OCI-LY1 (cell line): Measurements from ENCODE around the gene RRAGC.

ENCODE experiments used
- H2AFZ ChIP-seq: fragments of 200-600 bp; sonication (generic), shearing (Covaris generic); 2 replicates; pipeline ENCODE4 v1.6.0; 2014; ENCODE audit warnings: antibody characterized with exemption, mild to moderate bottlenecking, low read length
- H3F3A ChIP-seq: fragments of 200-600 bp; sonication (generic), shearing (Covaris generic); 2 replicates; pipeline ENCODE4 v1.6.0; 2014; ENCODE audit warnings: mild to moderate bottlenecking, antibody characterized with exemption, low read length, moderate library complexity; ENCODE audit not compliant: insufficient read depth
- H3K27ac ChIP-seq: fragments of 200-600 bp; sonication (generic); 2 replicates; pipeline ENCODE4 v1.5.1; 2014; ENCODE audit warnings: low read length, mixed run types, mild to moderate bottlenecking, low read depth; ENCODE audit not compliant: poor library complexity, severe bottlenecking
- H3K27me3 ChIP-seq: fragments of 200-600 bp; sonication (generic); 2 replicates; pipeline ENCODE4 v1.6.0; 2014; ENCODE audit warnings: antibody characterized with exemption, mild to moderate bottlenecking, low read length, moderate library complexity; ENCODE audit not compliant: insufficient read depth
- H3K36me3 ChIP-seq: fragments of 200-600 bp; sonication (generic); 2 replicates; pipeline ENCODE4 v1.6.1; 2014; ENCODE audit warnings: mild to moderate bottlenecking, antibody characterized with exemption, low read length, moderate library complexity, mixed read lengths; ENCODE audit not compliant: insufficient read depth
- H3K4me1 ChIP-seq: fragments of 200-600 bp; sonication (generic); 2 replicates; pipeline ENCODE4 v1.5.1; 2014; ENCODE audit warnings: mild to moderate bottlenecking, low read length, moderate library complexity; ENCODE audit not compliant: insufficient read depth, severe bottlenecking
- H3K4me2 ChIP-seq: fragments of 200-600 bp; sonication (generic), shearing (Covaris generic); 2 replicates; pipeline ENCODE4 v1.6.1; 2014; ENCODE audit warnings: low read length
- H3K4me3 ChIP-seq: fragments of 200-600 bp; sonication (generic); 2 replicates; pipeline ENCODE4 v1.5.1; 2014; ENCODE audit warnings: low read length, low read depth, mild to moderate bottlenecking, mixed read lengths; ENCODE audit not compliant: poor library complexity, severe bottlenecking
- H3K79me2 ChIP-seq: fragments of 200-600 bp; shearing (Covaris generic); 2 replicates; pipeline ENCODE4 v1.6.1; 2016; ENCODE audit warnings: mixed run types, low read length, mixed read lengths; ENCODE audit not compliant: insufficient read depth
- H3K9ac ChIP-seq: fragments of 200-600 bp; sonication (generic), shearing (Covaris generic); 2 replicates; pipeline ENCODE4 v1.6.1; 2014; ENCODE audit warnings: mild to moderate bottlenecking, low read length, mixed read lengths
- H3K9me2 ChIP-seq: fragments of 200-600 bp; sonication (generic), shearing (Covaris generic); 2 replicates; pipeline ENCODE4 v1.6.1; 2014; ENCODE audit warnings: low read depth, mild to moderate bottlenecking, low read length, mixed read lengths
- H3K9me3 ChIP-seq: fragments of 200-600 bp; shearing (Covaris generic); 2 replicates; pipeline ENCODE4 v1.6.1; 2014; ENCODE audit warnings: low read length, mixed read lengths
- H4K20me1 ChIP-seq: fragments of 200-600 bp; sonication (generic), shearing (Covaris generic); 2 replicates; pipeline ENCODE4 v1.6.0; 2016; ENCODE audit warnings: mild to moderate bottlenecking, low read length; ENCODE audit not compliant: insufficient read depth
- EZH2 ChIP-seq: fragments of 200-600 bp; sonication (generic), shearing (Covaris generic); IDR thresholded peaks from 2 replicates; pipeline ENCODE4 v1.8.0; 2017; ENCODE audit warnings: borderline replicate concordance, mixed run types, mild to moderate bottlenecking, antibody characterized with exemption, low read length, moderate library complexity, mixed read lengths
- TF ChIP-seq, protein P1 (sequence below): fragments of 200-600 bp; sonication (generic), shearing (Covaris generic); IDR thresholded peaks from 2 replicates; pipeline ENCODE4 v1.5.1; 2017; ENCODE audit warnings: mild to moderate bottlenecking, antibody characterized with exemption, low read length, moderate library complexity, mixed read lengths

RRAGC gene

DNA sequence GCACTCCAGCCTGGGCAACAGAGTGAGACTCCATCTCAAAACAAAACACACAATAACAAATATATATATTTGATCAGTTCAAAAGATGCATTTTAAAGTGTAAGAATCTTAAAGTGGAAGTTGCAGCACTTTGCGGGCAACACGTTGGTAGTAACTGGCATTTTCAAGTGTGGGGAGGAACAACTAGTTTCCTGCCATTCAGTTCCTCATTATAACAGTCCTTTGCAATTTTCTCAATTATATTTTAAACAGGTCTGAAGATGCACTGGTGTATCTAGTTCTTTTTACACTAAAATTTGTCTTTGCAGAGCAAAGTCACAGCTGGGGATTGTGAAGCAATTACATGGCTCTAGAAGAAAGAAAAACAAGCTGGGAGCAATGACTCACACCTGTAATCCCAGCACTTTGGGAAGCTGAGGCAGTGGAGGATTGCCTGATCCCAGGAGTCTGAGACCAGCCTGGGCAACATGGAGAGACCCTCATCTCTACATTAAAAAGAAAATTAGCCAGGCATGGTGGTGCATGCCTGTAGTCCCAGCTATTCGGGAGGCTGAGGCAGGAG lies 25.3 kb downstream of the RRAGC start:
- no peaks in the 10 kb centered on the region for H3K9me2 ChIP-seq
- no peak overlapping the region for H3K4me2 ChIP-seq
- no peaks in the 10 kb centered on the region for H3K4me1 ChIP-seq
- no peak overlapping the region for H3K4me3 ChIP-seq
- no peak overlapping the region for H2AFZ ChIP-seq
- no peaks in the 10 kb centered on the region for H3K79me2 ChIP-seq
- no peak for TF ChIP-seq EZH2
- no peaks in the 10 kb centered on the region for H4K20me1 ChIP-seq
- H3F3A ChIP-seq: no peaks in the 10 kb centered on the region
- no peak overlapping the region for H3K9ac ChIP-seq
- no peaks in the 10 kb centered on the region for H3K9me3 ChIP-seq
- peaks cover 12% of the 10 kb centered on the region for H3K36me3 ChIP-seq
- H3K27me3 ChIP-seq: 0 out of 2 replicates have a peak, but pooled peaks cover 4% of the 10 kb centered on the region
- no peak overlapping the region for H3K27ac ChIP-seq

DNA sequence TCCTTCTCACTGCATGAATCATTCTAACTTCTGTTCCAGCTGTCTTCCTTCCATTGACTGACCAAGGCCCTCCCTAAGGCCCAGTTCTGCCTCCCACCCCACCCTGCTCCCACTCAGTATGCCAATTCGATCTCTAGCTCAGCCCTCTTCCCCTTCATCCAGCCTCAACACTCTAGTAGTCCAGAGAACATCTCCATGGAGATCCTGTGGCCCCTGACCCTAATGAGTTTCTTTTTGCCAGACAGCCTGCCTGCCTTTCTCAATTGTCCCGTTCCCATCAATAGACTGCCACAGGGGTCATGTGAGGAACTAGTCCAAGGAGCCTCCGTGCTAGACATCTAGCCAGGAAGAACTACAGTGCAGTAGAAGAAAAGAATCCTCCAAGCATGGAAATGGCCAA lies 26.4 kb downstream of the RRAGC start:
- Histone ChIP-seq H3K9ac (no peak overlapping the region), H3K4me2 (no peak overlapping the region), H3K9me2 (no peaks in the 10 kb centered on the region), H4K20me1 (no peaks in the 10 kb centered on the region), H2AFZ (no peak overlapping the region), H3K27ac (no peak overlapping the region), H3K27me3 (0 out of 2 replicates have a peak, but pooled peaks cover 4% of the 10 kb centered on the region), H3K4me3 (no peak overlapping the region), H3F3A (no peaks in the 10 kb centered on the region), H3K4me1 (no peaks in the 10 kb centered on the region), H3K36me3 (0 out of 2 replicates have a peak, but pooled peaks cover under 1% of the 10 kb centered on the region), H3K9me3 (no peaks in the 10 kb centered on the region), H3K79me2 (no peaks in the 10 kb centered on the region)
- TF ChIP-seq EZH2: no peak
- TF ChIP-seq, protein P1, sequence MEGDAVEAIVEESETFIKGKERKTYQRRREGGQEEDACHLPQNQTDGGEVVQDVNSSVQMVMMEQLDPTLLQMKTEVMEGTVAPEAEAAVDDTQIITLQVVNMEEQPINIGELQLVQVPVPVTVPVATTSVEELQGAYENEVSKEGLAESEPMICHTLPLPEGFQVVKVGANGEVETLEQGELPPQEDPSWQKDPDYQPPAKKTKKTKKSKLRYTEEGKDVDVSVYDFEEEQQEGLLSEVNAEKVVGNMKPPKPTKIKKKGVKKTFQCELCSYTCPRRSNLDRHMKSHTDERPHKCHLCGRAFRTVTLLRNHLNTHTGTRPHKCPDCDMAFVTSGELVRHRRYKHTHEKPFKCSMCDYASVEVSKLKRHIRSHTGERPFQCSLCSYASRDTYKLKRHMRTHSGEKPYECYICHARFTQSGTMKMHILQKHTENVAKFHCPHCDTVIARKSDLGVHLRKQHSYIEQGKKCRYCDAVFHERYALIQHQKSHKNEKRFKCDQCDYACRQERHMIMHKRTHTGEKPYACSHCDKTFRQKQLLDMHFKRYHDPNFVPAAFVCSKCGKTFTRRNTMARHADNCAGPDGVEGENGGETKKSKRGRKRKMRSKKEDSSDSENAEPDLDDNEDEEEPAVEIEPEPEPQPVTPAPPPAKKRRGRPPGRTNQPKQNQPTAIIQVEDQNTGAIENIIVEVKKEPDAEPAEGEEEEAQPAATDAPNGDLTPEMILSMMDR: no peak

DNA sequence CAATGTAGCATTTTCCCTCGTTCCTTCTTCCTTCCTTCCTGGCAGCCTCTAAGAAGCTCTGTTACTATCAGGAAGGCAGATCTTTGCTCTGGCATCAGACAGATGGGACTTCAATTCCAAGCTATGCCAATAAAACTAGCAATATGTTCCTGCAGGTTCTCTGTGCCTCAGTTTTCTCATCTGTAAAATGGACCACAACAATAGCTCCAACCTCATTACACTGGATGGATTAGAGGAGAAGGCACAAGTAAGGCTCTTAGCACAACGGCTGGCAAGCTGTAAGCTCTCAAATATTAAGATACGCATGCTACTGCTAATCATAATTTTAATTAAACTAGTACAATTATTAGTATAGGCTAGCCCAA lies 27.2 kb downstream of the RRAGC start:
- H3K27me3 ChIP-seq: 0 out of 2 replicates have a peak, but pooled peaks cover 4% of the 10 kb centered on the region
- no peak overlapping the region for H3K9ac ChIP-seq
- H3K4me1 ChIP-seq: no peaks in the 10 kb centered on the region
- no peaks in the 10 kb centered on the region for H3K36me3 ChIP-seq
- no peak overlapping the region for H3K27ac ChIP-seq
- no peak overlapping the region for H3K4me2 ChIP-seq
- H2AFZ ChIP-seq: no peak overlapping the region
- H3K9me2 ChIP-seq: no peaks in the 10 kb centered on the region
- no peak for TF ChIP-seq EZH2
- TF ChIP-seq, protein P1: no peak
- no peaks in the 10 kb centered on the region for H4K20me1 ChIP-seq
- no peaks in the 10 kb centered on the region for H3K79me2 ChIP-seq
- no peaks in the 10 kb centered on the region for H3K9me3 ChIP-seq
- H3F3A ChIP-seq: no peaks in the 10 kb centered on the region
- H3K4me3 ChIP-seq: no peak overlapping the region

DNA sequence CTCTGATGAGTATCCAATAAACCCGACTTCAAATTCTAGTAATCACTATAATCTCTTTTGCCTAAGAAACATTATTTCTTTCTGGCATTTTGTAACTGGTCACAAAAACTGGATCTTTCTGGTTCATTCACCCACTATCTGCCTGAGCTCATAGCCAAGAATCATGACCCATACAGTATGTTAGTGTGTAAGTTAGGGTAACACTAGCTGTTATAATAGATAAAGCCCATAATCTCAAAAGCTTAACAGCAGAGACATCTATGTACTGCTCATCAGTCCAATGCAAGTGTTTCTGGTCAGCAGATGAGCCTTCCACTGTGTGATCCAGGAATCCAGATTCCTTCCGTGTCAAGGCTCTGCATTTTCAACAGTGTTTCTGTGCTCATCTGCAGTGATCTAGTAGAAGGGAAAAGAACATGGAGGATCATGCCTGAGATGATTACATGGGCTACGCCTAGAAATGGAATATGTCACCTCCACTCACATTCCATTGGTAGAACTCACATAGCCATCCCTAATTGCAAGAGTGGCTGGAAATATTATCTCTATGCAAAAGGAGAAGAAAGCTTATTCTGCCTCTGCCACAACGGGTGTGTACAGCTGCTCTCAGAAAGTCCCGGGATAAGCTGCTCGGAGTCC lies 27.7 kb downstream of the RRAGC start:
- Histone ChIP-seq H3K9me3 (no peaks in the 10 kb centered on the region), H3K9ac (no peak overlapping the region), H3K9me2 (no peaks in the 10 kb centered on the region), H3K4me3 (no peak overlapping the region), H3F3A (no peaks in the 10 kb centered on the region), H3K4me2 (no peak overlapping the region), H3K27me3 (0 out of 2 replicates have a peak, but pooled peaks cover 4% of the 10 kb centered on the region), H3K27ac (no peak overlapping the region), H2AFZ (no peak overlapping the region), H3K79me2 (no peaks in the 10 kb centered on the region), H4K20me1 (no peaks in the 10 kb centered on the region), H3K4me1 (no peaks in the 10 kb centered on the region), H3K36me3 (no peaks in the 10 kb centered on the region)
- TF ChIP-seq, protein P1: no peak
- no peak for TF ChIP-seq EZH2
